ENCODE results near the gene PRR14L. TPM values are rescaled to one million over a fixed set of nuclear protein-coding genes. Genes with fewer than 3 reads are reported as not detected.

The PRR14L gene
- total RNA-seq, 1 experiment from 2014 or later: 43.9 TPM

DNA sequence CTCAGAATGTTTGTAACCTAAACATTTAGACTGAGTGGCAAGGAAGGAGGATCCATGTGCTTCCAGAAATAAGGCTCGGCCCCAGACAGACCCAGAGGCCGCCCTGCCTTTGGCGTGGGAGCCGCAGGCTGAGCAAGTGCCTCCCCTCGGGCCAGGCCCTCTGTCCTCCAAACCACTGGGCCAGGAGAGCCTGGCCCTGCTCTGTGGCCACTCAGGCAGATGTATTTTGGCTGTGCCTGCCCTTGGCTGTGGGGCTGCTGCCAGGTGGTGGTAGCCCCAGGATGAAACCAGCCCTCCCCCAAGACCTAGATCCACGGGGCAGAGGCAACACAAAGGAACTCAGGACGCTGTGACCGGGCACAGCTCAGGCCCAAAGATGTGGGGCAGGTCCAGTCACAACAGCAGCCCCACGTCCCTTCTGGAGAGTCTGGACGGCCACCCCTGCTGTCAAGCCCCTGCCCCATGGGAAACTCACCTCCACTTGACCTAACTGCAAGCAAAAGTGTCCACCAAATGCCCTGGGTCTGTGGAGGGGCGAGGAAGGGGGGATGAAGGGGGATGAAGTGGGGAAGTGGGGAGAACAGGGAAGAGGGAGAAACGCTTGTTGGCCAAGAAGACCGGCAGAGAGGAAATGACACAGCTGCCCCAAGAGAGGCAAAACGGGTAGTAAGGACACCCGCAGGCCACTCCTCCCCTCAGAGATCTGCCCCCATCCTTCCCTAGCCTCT is 111.9 kb downstream of the PRR14L start:
- ChIA-PET CTCF (interaction anchor here (0.5 kb wide), 1 partner anchor 124 kb away, joined by 3 read pairs; no protein-coding TSS in a partner anchor), POLR2A (ENCODE audit: unreplicated experiment) (interaction anchor here (1.0 kb wide), 1 partner anchor 24 kb away, joined by 6 read pairs; the partner anchor contains the start of gene PISD)
- H3K4me2 ChIP-seq: no peak overlapping the region
- H2AFZ ChIP-seq: no peak overlapping the region
- intact Hi-C loops (cut with micrococcal nuclease; ENCODE audit: unreplicated experiment): loop anchor here (2.0 to 10.0 kb wide), 2 partner anchors 25 to 153 kb away; partner anchors contain the start of genes EIF4ENIF1 and PISD
- TF ChIP-seq EZH2 (IDR thresholded peaks at IDR 0.05; ENCODE audit: low read depth): no peak
- TF ChIP-seq, protein P1, sequence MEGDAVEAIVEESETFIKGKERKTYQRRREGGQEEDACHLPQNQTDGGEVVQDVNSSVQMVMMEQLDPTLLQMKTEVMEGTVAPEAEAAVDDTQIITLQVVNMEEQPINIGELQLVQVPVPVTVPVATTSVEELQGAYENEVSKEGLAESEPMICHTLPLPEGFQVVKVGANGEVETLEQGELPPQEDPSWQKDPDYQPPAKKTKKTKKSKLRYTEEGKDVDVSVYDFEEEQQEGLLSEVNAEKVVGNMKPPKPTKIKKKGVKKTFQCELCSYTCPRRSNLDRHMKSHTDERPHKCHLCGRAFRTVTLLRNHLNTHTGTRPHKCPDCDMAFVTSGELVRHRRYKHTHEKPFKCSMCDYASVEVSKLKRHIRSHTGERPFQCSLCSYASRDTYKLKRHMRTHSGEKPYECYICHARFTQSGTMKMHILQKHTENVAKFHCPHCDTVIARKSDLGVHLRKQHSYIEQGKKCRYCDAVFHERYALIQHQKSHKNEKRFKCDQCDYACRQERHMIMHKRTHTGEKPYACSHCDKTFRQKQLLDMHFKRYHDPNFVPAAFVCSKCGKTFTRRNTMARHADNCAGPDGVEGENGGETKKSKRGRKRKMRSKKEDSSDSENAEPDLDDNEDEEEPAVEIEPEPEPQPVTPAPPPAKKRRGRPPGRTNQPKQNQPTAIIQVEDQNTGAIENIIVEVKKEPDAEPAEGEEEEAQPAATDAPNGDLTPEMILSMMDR (conservative IDR thresholded peaks at IDR 0.05): no peak
- H3K4me3 ChIP-seq: no peak overlapping the region
- no peaks in the 10 kb centered on the region for H3K9me3 ChIP-seq (ENCODE audit: insufficient read depth, low read depth)
- H4K20me1 ChIP-seq (ENCODE audit: insufficient read depth): peaks cover 30% of the 10 kb centered on the region; the same call in 1 of the 2 replicates
- H3K79me2 ChIP-seq (ENCODE audit: low read depth): peaks cover 93% of the 10 kb centered on the region
- no peak overlapping the region for H3K27ac ChIP-seq
- H3K27me3 ChIP-seq (ENCODE audit: insufficient read depth, low read depth): no peaks in the 10 kb centered on the region
- H3K36me3 ChIP-seq (ENCODE audit: low read depth): peaks cover 6% of the 10 kb centered on the region; the same call in 1 of the 2 replicates
- BruUV-seq (replicated peaks): TSS peak; percentile 33
- H3K9me2 ChIP-seq (ENCODE audit: insufficient read depth): no peaks in the 10 kb centered on the region
- peaks cover 32% of the 10 kb centered on the region for H3F3A ChIP-seq (ENCODE audit: insufficient read depth, low read depth)
- DNase-seq: peak in 1 of 2 experiments; percentile 34
- H3K4me1 ChIP-seq (replicated peaks; ENCODE audit: insufficient read depth): peaks cover 41% of the 10 kb centered on the region

DNA sequence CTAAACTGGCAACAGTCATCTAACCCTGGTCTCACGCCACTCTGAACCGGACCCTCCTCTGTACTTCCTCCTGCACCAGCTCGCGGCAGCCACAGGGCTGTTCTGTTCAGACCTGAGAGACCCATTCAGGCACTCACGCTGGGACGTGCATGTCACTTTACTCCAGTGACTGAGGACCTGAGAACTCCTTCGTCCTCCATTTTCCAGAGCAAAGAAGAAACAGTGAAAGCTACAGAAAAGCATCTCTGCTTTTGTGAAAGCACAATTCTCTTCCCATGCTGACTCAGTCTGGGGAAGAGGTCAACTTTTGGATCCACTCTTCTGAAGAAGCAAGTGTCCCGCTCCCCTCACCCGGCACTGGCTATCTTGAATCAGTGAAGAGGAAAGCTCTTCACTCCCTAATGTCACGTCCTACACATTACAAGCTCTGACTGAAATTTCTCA is 112.5 kb downstream of the PRR14L start:
- H3K4me2 ChIP-seq: no peak overlapping the region
- intact Hi-C loops (cut with micrococcal nuclease; ENCODE audit: unreplicated experiment): loop anchor here (10.0 kb wide), 1 partner anchor 153 kb away; the partner anchor contains the start of gene EIF4ENIF1
- ChIA-PET POLR2A (ENCODE audit: unreplicated experiment) (no interaction called here), CTCF (no interaction called here)
- peaks cover 34% of the 10 kb centered on the region; the same call in 1 of the 2 replicates for H4K20me1 ChIP-seq (ENCODE audit: insufficient read depth)
- DNase-seq: no peak
- peaks cover 93% of the 10 kb centered on the region for H3K79me2 ChIP-seq (ENCODE audit: low read depth)
- H3K9me3 ChIP-seq (ENCODE audit: insufficient read depth, low read depth): no peaks in the 10 kb centered on the region
- TF ChIP-seq, protein P1 (conservative IDR thresholded peaks at IDR 0.05): no peak
- no peak for TF ChIP-seq EZH2 (IDR thresholded peaks at IDR 0.05; ENCODE audit: low read depth)
- H3K27me3 ChIP-seq (ENCODE audit: insufficient read depth, low read depth): no peaks in the 10 kb centered on the region
- H3K9me2 ChIP-seq (ENCODE audit: insufficient read depth): no peaks in the 10 kb centered on the region
- H3K4me1 ChIP-seq (replicated peaks; ENCODE audit: insufficient read depth): peaks cover 41% of the 10 kb centered on the region
- peaks cover 6% of the 10 kb centered on the region; the same call in 1 of the 2 replicates for H3K36me3 ChIP-seq (ENCODE audit: low read depth)
- H3F3A ChIP-seq (ENCODE audit: insufficient read depth, low read depth): peaks cover 32% of the 10 kb centered on the region
- no peak overlapping the region for H3K4me3 ChIP-seq
- no peak overlapping the region for H2AFZ ChIP-seq
- BruUV-seq (replicated peaks): no TSS peak
- H3K27ac ChIP-seq: no peak overlapping the region; the same call in 1 of the 2 replicates

DNA sequence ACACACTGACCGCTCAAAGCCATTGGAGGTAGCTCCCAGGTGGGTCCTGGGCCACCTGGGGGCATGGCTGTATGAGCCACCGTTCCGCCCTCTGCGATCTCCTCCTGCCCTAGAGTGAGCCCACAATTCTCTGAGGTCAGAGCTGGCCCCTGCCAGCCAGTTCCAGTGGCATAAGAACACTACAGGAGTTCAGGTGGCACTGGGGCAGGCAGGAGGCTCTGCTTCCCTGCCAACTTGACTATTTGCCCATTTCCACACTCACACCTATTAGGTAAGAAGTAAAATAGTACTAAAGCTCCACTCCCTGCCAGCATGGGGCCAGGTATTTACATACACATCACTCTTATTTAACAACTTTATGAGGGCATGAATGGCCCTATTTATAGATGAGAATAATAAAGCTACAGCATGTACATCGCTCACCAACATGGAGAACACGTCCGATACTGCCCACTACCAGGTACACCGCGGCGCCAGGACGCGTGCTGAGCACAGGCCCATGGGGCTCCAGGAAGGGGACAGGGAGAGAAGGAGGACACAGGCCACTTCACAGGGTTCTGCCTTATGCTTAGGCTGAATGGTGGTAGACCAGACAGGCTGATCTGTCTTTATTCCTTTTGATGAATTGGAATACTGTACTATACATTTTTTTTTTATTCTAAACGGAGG is 114.2 kb downstream of the PRR14L start:
- Histone ChIP-seq H3K4me1 (replicated peaks; ENCODE audit: insufficient read depth) (peaks cover 41% of the 10 kb centered on the region), H3F3A (ENCODE audit: insufficient read depth, low read depth) (peaks cover 41% of the 10 kb centered on the region), H3K9me2 (ENCODE audit: insufficient read depth) (no peaks in the 10 kb centered on the region), H3K79me2 (ENCODE audit: low read depth) (peaks cover 93% of the 10 kb centered on the region), H2AFZ (no peak overlapping the region), H3K4me2 (peak overlapping the region; percentile 29), H3K9me3 (ENCODE audit: insufficient read depth, low read depth) (no peaks in the 10 kb centered on the region), H3K27ac (peak overlapping the region; percentile 64), H3K4me3 (no peak overlapping the region), H4K20me1 (ENCODE audit: insufficient read depth) (peaks cover 34% of the 10 kb centered on the region; the same call in 1 of the 2 replicates), H3K36me3 (ENCODE audit: low read depth) (no peaks in the 10 kb centered on the region), H3K27me3 (ENCODE audit: insufficient read depth, low read depth) (no peaks in the 10 kb centered on the region)
- ChIA-PET CTCF (interaction anchor here (1.0 kb wide), 1 partner anchor 77 kb away, joined by 3 read pairs; no protein-coding TSS in a partner anchor), POLR2A (ENCODE audit: unreplicated experiment) (interaction anchor here (0.6 kb wide), 1 partner anchor 41 kb away, joined by 3 read pairs; no protein-coding TSS in a partner anchor)
- TF ChIP-seq, protein P1 (conservative IDR thresholded peaks at IDR 0.05): no peak
- no peak for TF ChIP-seq EZH2 (IDR thresholded peaks at IDR 0.05; ENCODE audit: low read depth)
- no TSS peak for BruUV-seq (replicated peaks)
- peak in 1 of 2 experiments; percentile 72 for DNase-seq
- intact Hi-C loops (cut with micrococcal nuclease; ENCODE audit: unreplicated experiment): loop anchor here (10.0 kb wide), 1 partner anchor 151 kb away; the partner anchor contains the start of gene EIF4ENIF1
